ENCODE measurements around the gene ADARB2. TPM values are rescaled to one million over a fixed set of nuclear protein-coding genes. Genes with fewer than 3 reads are reported as not detected.

ADARB2 gene
- total RNA-seq, 4 donors from 2014 or later, result 8.4 to 23.2 (median 19.6) TPM

DNA sequence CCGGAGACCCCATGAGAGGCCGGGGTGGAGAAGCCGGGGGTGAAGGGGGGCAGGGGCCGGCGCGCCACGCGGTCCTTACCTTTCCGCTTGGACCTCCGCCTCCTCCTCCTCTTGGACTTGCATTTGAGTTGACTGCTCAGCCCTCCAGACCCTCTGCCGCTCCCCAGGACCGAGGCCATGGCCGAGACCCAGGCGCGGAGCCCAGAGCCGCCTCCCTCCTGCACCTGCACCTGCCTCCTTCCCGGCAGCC lies 428 bp downstream of the ADARB2 start:
- 0 to 2% methylated on average over 4 to 17 of the region's 17 CpGs for WGBS, 2 donors

DNA sequence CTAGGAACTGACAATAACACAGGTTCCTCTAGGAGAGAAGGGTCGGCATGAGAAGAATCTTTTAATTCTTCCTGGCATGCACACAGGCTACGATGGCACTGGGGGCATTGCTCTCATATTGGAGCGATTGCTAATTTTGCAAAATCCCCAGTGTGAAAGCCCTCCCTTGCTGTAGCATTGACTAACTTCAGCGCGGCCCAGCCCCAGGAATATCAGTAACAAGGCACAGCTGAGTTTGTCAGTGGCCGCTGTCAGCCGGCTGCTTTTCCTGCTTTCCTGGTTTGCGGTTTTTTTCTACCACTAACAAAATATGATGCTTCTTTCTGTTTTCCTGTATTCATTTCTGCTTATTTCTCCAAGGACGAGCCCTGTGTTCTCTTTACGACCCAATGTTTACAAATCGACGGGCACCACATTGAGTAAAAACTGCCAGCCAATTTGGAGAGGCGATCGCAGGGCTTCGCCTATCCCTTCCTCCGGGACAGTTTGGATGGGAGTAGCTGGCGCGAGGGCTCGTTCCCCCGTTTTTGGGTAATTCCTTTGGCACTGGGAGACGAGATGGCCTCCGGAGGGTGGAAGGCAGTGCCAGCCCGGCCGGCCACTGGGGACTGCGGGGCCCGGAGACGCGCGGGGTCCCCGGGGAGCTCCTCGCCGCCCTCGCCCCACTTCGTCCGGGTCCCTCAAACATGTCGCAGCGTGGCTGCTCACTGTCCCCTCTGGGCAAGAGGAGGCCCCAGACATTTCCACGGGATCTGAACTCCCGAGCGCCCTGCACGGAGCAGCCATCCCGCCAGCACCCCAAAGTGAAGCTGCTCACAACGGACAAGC lies 967 bp downstream of the ADARB2 start:
- H3K27me3 ChIP-seq, result peaks cover 0 to 55% of the 10 kb centered on the region in 2 donors
- no peak overlapping the region for H3K27ac ChIP-seq
- DNase-seq (ENCODE audit: low spot score in 2 of 2), result no peak
- H3K9me3 ChIP-seq, result no peaks in the 10 kb centered on the region
- no peaks in the 10 kb centered on the region for H3K36me3 ChIP-seq
- WGBS, 2 donors, result 6% methylated on average over 25 to 39 of the region's 43 CpGs
- H3K4me3 ChIP-seq, result peak overlapping the region in 2 of 4 donors; percentile 7 to 40
- TF ChIP-seq EP300 (IDR thresholded peaks at IDR 0.05), result no peak
- no peak for TF ChIP-seq POLR2A (IDR thresholded peaks at IDR 0.05)
- peaks cover 0 to 22% (median 6%) of the 10 kb centered on the region in 4 donors for H3K4me1 ChIP-seq

More for the DNA sequence above, 428 bp downstream of the ADARB2 start:
- Histone ChIP-seq H3K36me3 (no peaks in the 10 kb centered on the region), H3K4me1 (peaks cover 0 to 22% (median 6%) of the 10 kb centered on the region in 4 donors), H3K4me3 (peak overlapping the region in 3 of 4 donors; percentile 7 to 40 (median 24)), H3K9me3 (no peaks in the 10 kb centered on the region), H3K27me3 (peaks cover 0 to 55% of the 10 kb centered on the region in 2 donors), H3K27ac (no peak overlapping the region)
- DNase-seq (ENCODE audit: low spot score in 2 of 2), result no peak
- TF ChIP-seq EP300 (IDR thresholded peaks at IDR 0.05) (no peak), POLR2A (IDR thresholded peaks at IDR 0.05) (no peak)
- TF ChIP-seq, protein P1, sequence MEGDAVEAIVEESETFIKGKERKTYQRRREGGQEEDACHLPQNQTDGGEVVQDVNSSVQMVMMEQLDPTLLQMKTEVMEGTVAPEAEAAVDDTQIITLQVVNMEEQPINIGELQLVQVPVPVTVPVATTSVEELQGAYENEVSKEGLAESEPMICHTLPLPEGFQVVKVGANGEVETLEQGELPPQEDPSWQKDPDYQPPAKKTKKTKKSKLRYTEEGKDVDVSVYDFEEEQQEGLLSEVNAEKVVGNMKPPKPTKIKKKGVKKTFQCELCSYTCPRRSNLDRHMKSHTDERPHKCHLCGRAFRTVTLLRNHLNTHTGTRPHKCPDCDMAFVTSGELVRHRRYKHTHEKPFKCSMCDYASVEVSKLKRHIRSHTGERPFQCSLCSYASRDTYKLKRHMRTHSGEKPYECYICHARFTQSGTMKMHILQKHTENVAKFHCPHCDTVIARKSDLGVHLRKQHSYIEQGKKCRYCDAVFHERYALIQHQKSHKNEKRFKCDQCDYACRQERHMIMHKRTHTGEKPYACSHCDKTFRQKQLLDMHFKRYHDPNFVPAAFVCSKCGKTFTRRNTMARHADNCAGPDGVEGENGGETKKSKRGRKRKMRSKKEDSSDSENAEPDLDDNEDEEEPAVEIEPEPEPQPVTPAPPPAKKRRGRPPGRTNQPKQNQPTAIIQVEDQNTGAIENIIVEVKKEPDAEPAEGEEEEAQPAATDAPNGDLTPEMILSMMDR (IDR thresholded peaks at IDR 0.05), result no peak

DNA sequence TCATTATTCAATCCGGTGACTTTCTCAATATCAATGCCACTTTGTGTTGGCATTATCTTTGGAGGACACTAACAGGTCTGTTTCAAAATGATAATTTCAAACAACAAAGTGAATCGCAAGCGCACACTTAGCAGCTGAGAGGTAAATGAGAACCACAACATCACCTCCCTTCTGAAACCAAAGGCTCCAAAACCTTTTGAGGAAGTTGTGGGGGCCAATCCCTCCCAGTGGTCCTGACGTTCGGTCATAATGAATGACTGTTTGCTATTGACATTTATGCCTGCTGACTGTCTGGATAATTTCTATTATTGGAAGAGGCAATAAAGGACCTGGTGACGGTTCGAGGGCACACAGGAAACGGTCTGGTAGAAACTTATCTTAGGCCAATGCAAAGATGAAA lies 1.8 kb downstream of the ADARB2 start:
- TF ChIP-seq, protein P1 (IDR thresholded peaks at IDR 0.05), result no peak
- TF ChIP-seq POLR2A (IDR thresholded peaks at IDR 0.05) (no peak), EP300 (IDR thresholded peaks at IDR 0.05) (no peak)
- Histone ChIP-seq H3K27ac (no peak overlapping the region), H3K36me3 (no peaks in the 10 kb centered on the region), H3K4me3 (no peak overlapping the region), H3K9me3 (no peaks in the 10 kb centered on the region), H3K27me3 (peaks cover 0 to 54% of the 10 kb centered on the region in 2 donors), H3K4me1 (peaks cover 0 to 22% (median 6%) of the 10 kb centered on the region in 4 donors)
- WGBS, 2 donors, result 60 to 68% methylated on average over 8 of the region's 8 CpGs
- DNase-seq (ENCODE audit: low spot score in 2 of 2), result no peak

DNA sequence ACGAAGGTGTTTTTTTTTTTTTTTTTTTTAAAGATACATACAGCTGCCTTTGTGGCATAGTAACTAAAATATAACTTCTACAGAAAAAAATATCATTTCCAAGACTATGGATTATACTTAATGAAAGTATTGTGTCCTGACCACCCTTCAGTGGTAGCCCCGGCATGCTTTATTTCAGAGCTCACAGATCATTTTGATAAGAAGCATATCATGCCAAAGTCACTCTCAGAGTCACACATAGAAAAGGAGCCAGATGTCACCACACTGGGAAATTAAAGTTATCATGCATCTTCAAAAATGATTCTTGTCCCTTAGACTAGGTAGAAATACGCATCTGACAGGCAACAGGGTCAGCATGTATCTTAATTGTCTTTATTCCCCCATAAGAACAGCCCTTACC lies 3.0 kb downstream of the ADARB2 start:
- no peak for TF ChIP-seq EP300 (IDR thresholded peaks at IDR 0.05)
- no peak for TF ChIP-seq POLR2A (IDR thresholded peaks at IDR 0.05)
- TF ChIP-seq, protein P1 (IDR thresholded peaks at IDR 0.05), result no peak
- no peak overlapping the region for H3K27ac ChIP-seq
- no peak overlapping the region for H3K4me3 ChIP-seq
- peaks cover 0 to 43% of the 10 kb centered on the region in 2 donors for H3K27me3 ChIP-seq
- no peaks in the 10 kb centered on the region for H3K9me3 ChIP-seq
- no peaks in the 10 kb centered on the region for H3K36me3 ChIP-seq
- no peak for DNase-seq (ENCODE audit: low spot score in 2 of 2)
- WGBS, 2 donors, result 70 to 79% methylated on average over 3 of the region's 3 CpGs
- peaks cover 0 to 22% (median 6%) of the 10 kb centered on the region in 4 donors for H3K4me1 ChIP-seq

DNA sequence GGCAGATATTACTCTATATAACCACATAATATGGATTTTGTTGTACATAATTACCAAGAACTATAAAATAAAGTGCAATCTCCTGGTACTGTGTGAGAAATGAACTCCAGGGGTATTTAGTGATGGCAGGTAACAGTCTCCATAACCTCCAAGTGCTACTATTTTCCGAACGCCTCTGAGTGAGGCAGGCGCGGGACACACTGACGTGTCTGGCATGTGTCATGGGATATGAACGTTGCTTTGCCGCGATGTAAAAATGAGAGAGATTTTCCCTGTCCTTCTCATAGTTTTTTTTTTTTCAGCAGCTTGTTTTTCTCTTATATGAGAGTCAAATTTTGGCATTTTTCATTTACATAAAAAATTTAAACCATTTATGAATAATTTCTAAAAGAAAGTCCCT lies 3.6 kb downstream of the ADARB2 start:
- Histone ChIP-seq H3K27ac (no peak overlapping the region), H3K4me3 (no peak overlapping the region), H3K9me3 (no peaks in the 10 kb centered on the region), H3K27me3 (peaks cover 0 to 37% of the 10 kb centered on the region in 2 donors), H3K36me3 (no peaks in the 10 kb centered on the region), H3K4me1 (peaks cover 0 to 22% (median 6%) of the 10 kb centered on the region in 4 donors)
- 80 to 89% methylated on average over 8 of the region's 8 CpGs for WGBS, 2 donors
- no peak for DNase-seq (ENCODE audit: low spot score in 2 of 2)
- TF ChIP-seq, protein P1 (IDR thresholded peaks at IDR 0.05), result no peak
- no peak for TF ChIP-seq POLR2A (IDR thresholded peaks at IDR 0.05)
- TF ChIP-seq EP300 (IDR thresholded peaks at IDR 0.05), result no peak
